ENCODE results near the gene KIF3C.
"Not testable (repeated sequence)": the region's sequence is repeated elsewhere in the genome, so short reads cannot be mapped to it uniquely, and the experiment has no call there.

The KIF3C gene

DNA sequence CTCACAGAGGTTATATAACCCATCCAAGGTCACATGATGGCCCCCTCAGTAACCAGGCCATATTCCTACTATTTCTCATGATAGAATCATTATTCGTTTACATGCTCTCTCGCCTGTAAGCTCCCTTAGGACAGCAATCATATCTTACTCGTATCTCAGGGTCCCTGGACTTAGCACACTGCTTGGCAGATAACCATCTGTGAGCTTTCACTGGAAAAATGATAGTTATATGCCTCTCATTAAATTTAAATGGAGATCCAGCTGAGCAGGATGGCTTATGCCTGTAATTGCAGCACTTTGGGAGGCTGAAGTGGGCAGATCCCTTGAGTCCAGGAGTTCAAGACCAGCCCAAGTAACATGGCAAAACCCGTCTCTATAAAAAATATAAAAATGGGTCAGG is 21.9 kb downstream of the KIF3C start:
- DNase-seq (ENCODE audit: low read depth): no peak

DNA sequence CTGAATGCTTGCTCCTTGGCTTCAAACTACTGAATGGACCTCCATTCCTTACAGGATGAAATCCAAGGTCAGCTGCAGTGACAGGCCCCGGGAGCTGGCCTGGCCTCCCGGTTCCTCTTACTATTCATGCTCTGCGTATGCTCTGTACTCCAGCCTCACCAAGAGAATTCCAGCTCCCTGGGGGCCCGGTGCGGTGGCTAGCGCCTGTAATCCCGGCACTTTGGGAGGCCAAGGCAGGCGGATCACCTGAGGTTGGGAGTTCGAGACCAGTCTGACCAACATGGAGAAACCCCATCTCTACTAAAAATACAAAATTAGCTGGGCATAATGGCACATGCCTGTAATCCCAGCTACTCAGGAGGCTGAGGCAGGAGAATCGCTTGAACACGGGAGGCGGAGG is 23.7 kb downstream of the KIF3C start:
- not testable (repeated sequence) for DNase-seq (ENCODE audit: low read depth)

DNA sequence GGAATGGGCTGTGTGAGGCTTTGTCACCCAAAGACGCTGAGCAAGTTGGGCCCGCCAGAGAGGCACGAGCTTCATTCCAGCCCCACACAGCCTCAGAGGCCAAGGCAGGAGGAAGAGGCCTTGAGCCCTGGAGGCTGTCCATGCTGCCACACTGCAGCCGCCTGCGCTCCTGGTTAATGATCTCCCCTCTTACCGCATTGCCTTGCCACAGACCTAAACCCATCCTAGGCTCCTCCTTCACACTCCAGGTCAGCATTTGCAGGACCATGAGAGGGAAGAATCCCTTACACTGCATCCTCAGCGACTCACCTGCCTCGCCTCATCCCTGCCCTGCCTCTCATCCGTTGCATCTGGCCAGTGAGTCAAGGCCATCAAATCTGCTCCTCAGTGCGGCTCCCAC is 24.6 kb downstream of the KIF3C start:
- no peak for DNase-seq (ENCODE audit: low read depth)

DNA sequence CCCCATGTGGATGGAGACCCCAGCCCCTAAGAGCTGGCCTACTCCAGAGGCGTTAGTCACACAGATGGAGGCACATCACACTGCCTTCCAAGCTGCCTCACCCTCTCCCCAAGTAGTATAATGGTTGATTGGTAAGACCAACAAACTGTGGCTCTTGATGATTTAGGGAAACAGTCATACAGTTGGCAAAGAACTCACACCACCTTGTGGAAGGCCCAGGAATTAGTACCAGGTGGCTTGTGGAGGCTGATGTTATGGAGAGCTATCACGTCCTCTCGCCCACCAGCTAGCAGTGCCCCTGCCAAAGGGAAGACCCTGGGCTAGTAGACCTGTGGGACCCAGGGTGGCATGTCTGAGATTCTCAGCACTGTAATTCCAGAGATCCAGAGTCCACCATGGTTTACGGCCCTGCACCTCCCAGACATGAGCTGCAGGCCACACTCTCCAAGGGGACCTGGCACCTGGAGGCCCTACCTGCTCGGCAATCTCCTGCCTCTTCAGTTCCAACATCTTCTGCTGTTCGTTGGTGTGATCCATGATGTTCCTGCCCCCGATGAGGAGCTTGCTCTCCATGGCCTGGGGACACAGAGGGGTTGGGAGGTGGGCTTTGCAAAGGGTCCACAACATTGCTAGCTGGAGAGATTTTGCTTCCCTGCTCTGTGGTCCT is 26.3 kb downstream of the KIF3C start:
- DNase-seq (ENCODE audit: low read depth): no peak

DNA sequence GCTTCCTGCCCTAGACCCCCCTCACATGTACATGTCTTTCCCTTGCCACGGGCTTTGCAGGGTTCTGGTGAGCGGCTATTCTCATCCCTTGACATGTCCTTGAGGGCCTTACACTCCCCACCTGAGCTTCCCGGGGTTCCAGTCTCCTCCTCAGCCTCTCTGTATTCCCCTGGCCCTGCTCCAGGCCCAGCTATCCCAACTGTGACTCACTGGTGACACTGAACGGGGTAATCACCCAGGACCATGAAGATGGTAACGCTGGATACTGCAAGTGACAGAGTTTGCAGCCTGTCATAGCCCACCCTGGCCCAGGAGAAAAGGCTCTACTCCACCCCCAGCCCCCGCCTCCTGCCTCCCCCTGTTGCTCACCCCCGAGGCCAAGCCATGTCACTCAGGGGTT is 27.3 kb downstream of the KIF3C start:
- no peak for DNase-seq (ENCODE audit: low read depth)

DNA sequence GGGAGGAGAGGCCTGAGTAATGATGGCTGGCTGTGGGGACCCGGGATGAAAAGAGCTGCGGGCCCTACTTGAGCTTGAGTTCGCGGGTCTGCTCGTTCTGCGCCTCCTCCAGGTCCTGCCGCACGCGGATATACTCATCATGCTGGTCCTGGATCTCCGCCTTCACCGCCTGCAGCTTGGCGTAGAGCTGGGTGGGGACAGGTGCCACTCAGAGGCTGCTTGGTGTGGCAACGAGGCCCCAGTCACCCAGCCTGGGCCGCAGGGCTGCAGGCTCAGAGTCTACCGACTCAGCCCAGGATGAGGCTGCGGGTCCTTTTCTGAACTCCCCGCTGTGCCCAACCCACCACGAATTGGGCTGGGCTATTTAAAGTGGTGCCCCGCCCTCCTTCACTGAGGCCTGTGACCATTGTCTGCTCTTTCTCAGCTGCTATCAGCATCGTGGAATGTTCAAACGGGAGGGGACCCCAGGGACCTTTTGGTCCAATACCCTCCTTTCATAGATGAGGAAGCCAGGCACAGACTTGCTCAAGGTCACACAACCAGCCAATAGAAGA is 28.0 kb downstream of the KIF3C start:
- DNase-seq (ENCODE audit: low read depth): no peak

DNA sequence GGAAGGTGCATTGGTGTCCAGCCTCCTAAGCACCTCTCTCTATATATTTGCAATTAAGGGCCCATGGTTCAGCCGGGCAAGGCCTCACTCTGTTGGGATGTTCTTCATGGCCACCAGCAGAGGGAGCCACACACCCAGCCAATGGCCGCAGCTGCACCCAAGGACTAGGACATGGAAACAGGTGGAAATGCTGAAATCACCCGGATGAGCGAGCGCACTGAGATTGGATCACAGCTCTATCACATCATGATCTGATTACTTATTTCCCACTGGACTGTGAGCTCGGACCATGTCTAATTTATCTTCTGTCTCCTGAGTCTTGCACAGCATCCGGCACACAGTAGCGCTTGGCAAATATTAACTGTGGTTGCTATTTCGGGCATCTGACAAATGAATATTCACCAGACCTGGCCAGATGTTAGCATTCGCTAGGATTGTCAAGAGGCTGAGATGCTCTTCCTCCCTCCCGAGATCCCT is 31.2 kb downstream of the KIF3C start:
- peak; percentile 53 for DNase-seq (ENCODE audit: low read depth)

DNA sequence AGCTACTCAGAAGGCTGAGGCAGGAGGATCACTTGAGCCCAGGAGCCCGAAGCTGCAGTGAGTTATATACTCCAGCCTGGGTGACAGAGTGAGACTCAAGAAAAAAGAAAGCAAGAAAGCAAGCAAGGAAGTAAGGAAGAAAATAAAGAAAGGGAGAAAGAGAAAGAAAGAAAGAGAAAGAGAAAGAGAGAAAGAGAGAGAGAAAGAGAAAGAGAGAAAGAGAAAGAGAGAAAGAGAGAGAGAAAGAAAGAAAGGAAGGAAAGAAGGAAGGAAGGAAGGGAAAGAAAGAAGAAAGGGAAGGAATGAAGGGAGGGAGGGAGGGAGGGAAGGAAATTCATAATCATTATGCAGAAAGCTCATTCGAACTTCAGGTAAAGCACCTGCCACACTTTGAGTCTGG is 33.9 kb downstream of the KIF3C start:
- no peak for DNase-seq (ENCODE audit: low read depth)

DNA sequence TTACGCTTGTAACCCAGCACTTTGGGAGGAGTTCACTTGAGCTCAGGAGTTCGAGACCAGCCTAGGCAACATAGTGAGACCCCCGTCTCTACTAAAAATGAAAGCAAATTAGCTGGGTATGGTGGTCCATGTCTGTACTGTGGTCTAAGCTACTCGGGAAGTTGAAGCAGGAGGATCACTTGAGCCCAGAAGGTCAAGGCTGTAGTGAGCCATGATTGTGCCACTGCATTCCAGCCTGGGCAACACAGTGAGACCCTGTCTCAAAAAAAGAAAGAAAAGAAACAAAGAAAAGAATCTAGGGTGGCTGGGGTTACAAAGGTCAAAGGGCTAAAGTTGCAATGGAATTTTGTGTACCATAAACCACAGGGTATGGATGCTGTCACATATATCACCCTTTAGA is 41.3 kb downstream of the KIF3C start:
- no peak for DNase-seq (ENCODE audit: low read depth)

DNA sequence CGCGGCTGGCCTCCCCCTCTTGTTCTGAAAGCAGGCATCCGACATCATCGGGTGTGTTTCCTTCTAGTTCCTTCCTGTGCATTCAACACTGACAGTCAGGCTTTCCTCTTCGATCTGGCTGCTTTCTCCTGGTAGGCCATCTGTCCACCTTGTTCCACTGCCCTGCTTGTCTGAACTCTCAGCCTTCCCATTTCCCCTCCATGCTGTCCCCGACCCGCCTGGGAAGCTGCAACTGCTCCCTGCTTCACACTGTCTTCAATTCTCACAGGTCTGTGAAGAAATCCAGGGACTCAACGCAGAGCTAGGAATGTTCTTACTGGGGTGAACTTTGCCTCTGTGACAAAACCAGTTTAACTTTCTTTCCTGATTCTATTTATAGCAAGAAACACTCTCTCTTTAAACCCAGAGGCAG is 43.0 kb downstream of the KIF3C start:
- DNase-seq (ENCODE audit: low read depth): no peak

DNA sequence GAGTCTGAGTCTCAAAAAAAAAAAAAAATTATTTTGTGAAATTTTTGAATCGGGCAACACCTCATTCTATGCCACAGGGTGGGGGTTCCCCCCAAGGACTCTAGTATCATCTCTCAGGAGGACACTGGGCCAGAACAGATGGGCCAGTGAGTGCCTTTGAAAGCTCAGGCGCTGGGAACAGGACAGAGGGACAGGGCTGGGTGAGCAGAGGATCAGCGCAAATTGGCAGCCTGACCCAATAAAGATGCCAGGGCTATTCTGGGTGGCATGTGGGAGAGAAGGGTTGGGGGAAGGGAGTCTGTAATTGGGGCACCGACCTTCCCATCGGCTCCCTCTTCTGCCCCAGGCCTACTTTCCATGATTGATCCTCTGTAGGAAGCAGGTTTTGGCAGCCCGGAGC is 44.0 kb downstream of the KIF3C start:
- no peak for DNase-seq (ENCODE audit: low read depth)

DNA sequence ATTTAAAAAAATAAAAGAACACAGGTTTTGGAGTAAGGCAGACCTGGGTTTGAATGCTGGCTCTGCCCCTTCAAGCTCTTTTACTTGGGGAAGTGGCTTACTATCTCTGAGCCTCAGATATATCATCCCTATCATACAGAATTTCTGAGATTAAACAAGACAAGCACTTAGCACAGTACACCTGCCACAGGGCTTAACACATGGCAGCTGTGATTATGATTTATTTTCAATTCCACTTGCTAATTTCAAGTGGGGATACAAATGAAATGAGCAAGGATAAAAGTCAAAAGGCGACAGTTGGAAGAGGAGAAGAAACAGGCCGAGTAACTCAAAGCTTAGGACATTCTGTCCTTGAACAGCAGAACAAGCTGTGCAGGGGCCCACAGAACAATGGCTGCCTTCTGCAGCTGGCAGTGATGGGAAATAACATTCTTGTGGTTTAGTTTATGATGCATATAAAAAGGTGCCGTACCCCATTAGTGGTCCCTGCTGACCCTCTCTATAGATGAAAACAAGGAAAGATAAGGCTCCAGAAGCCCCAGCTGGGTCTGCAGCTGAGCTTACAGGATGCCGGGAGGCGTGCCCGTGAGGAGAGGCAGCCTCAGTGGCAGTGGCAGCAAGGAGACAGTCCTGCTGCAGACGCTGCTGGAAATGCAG is 45.3 kb downstream of the KIF3C start:
- no peak for DNase-seq (ENCODE audit: low read depth)

DNA sequence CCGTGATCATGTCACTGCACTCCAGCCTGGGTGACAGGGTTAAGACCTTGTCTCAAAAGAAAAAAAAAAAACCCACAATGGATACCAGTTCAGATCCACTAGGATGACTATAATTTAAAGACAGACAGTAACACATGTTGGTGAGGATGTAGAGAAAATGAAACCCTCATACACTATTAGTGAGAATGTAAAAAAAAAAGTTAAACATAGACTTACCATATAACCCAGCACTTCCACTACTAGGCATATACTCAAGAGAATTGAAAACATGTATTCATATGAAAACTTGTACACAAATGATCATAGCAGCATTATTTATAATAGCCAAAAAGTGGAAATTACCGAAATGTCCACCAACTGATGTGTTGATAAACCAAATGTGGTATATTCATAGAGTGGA is 48.7 kb downstream of the KIF3C start:
- DNase-seq (ENCODE audit: low read depth): no peak

DNA sequence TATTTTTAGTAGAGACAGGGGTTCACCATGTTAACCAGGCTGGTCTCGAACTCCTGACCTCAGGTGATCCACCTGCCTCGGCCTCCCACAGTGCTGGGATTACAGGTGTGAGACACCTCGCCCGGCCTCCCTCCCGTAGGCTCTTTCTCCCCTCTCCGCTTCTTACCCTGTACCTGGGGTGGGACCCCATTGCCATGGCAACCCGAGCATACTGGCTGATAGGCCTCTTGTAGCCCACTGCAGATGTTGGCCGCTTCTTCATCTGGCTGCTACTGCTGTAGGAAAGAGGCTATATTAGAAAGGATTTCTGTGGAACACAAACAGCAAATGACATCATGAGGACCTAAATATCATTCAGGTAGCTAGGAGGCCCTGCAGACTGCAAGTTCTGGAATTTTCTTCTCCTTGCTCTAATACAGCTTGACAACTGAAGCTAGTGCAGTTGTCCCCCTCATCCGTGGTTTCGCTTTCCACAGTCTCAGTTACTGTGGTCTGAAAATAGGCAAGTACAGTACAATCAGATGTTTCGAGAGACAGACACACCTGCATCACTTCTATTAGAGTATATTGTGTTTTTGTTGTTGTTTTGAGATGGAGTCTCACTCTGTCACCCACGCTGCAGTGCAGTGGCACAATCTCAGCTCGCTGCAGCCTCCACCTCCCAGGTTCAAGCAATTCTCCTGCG is 52.4 kb downstream of the KIF3C start:
- DNase-seq (ENCODE audit: low read depth): no peak

DNA sequence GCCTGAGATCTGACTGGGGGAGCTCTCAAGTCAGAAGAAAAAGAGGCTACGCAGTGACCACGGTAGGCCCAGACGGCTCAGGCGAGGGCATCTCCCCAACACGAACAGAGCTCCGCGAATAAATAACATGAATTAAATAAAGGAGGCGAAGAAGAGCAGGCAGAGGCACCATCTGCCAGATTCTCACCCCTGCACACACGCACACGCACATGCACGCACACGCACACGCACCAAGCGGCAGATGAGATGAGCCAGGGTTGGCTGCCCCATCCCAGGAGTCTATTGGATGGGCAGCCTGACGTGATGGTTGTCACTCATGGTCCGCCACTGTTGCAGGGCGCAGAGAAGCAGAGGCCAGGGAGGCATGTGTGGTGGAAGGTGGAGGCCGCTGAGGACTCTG is 53.6 kb downstream of the KIF3C start:
- DNase-seq (ENCODE audit: low read depth): no peak

DNA sequence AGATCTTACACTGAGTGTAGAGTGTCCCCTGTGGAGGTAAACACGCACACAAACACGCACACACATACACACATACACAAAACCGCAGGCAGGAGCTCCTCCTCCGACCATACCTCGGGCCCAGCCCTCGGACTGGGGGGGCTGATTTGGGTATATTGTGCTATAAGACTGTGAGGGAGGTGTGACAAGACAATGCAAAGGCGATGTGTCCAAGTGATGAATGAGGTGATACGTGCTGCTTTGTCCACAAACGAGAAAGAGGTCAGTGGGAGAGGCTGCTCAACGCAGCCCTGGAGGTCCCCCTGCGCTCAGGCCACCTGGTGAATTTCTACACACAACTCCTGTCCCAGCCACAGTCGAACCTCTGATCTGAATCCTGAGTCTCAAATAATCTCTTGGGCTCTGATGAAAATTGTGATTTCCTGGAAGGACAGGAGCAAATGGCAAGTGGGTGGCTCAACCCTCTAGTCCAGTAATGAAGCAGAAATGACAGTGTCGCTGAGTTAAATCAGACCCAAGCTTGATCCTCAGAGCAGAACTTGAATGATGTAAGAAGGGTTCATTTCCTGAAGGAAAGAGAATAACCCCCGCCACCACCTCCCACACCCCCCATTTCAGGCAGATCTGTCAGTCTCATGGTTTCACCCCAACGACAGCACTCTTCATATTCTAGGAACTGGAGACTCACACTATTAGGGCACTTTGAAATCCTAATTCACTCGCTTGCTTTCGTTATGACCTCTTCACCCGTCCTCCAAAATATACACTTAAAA is 55.1 kb downstream of the KIF3C start:
- no peak for DNase-seq (ENCODE audit: low read depth)

DNA sequence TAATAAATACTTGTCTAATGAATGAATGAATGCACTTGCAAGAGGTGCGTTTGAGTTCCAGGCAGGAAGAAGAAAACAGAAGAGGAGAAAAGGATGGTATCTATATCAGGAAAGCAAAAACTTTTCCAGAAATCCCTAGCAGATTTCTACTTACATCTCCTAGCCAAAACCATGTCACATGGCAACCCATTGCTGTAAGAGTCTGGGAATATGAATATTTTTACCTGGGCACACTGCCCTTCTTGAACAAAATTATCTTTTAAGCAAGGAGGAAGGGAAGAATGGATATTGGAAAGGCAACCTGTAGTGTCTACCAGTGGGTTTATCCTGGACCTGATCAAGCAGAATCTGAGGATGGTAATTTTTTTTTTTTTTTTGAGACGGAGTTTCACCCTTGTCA is 59.8 kb downstream of the KIF3C start:
- no peak for DNase-seq (ENCODE audit: low read depth)

DNA sequence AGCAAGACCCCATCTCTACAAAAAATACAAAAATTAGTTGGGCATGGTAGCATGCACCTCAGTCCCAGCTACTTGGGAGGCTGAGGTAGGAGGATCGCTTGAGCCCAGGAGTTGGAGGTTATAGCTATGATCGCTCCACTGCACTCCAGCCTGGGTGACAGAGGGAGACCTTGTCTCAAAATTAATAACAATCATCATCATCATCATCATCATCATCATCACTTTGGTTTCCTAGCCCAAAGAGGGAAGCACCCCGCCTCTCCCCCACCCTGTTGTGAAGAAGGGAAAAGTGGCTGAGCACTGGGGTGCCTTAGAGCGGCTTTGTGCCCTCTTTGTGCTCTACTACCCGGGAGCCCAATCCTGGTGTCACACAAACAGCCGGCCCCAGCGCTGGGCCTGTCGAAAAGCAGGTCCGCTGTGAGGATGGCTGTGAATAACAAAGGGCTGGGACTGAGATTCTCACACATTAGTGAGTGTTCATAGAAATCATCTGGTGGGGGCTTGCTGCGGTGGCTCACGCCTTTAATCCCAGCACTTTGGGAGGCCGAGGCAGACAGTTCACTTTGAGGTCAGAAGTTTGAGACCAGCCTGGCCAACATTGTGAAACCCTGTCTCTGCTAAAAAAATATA is 61.4 kb downstream of the KIF3C start:
- no peak for DNase-seq (ENCODE audit: low read depth)

DNA sequence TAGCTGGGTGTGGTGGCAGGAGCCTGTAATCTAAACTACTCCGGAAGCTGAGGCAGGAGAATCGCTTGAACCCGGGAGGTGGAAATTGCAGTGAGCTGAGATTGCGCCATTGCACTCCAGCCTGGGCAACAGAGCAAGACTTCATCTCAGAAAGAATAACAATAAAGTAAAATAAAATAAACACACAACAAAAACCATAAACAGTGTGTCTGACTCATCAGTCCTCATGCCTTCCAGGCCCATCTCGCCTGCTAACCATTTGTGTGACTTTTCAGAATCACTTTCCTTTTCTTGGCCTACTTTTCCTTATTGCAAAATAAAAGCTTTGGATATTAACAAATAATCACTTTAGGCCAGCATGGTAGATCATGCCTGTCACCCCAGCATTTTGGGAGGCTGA is 62.0 kb downstream of the KIF3C start:
- DNase-seq (ENCODE audit: low read depth): no peak

DNA sequence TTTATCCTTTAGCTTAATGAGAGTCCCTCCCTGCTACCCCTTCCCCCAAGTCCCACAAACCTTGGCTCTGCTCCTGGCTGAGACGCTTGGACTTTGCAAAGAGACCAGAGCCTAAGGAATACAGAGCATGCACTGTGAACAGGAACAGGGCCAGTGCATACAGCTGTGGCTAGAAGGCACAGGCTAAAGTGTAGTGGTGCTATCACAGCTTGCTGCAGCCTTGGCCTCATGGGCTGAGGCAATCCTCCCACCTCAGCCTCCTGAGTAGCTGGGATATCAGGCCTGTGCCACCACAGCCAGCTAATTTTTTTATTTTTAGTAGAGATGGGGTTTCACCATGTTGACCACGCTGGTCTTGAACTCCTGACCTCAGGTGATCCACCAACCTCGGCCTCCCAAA is 64.5 kb downstream of the KIF3C start:
- DNase-seq (ENCODE audit: low read depth): no peak

DNA sequence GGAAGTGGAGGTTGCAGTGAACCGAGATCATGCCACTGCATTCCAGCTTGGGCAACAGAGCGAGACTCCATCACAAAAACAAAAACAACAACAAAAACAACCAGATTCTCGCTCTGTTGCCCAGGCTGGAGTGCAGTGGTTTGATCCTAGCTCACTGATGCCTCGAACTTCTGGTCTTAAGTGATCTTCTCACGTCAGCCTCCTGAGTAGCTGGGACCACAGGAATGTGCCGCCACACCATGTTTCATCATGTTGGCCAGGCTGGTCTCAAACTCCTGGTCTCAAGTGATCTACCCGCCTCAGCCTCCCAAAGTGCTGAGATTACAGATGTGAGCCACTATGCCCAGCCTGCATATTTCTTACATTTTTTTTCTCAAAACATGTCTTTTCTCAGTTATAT is 64.9 kb downstream of the KIF3C start:
- DNase-seq (ENCODE audit: low read depth): not testable (repeated sequence)

All from stimulated activated CD4-positive, alpha-beta T cell treated with anti-CD3 and anti-CD28 coated beads, Interleukin-2, amount 100 ng/mL, for 4 hours (primary cell).